ENCODE results near the gene NFYC.
"Not testable (repeated sequence)": the region's sequence is repeated elsewhere in the genome, so short reads cannot be mapped to it uniquely, and the experiment has no call there.

Gene NFYC

GRCh38 chr1:40717065-40717464, 25.6 kb downstream of the NFYC start:
- in situ Hi-C loops (cut with MboI; ENCODE audit: low pct_unique_long_range_greater_than_20kb, low sequenced_read_pairs, unreplicated experiment): no loop called here
- TF ChIP-seq, protein P1, sequence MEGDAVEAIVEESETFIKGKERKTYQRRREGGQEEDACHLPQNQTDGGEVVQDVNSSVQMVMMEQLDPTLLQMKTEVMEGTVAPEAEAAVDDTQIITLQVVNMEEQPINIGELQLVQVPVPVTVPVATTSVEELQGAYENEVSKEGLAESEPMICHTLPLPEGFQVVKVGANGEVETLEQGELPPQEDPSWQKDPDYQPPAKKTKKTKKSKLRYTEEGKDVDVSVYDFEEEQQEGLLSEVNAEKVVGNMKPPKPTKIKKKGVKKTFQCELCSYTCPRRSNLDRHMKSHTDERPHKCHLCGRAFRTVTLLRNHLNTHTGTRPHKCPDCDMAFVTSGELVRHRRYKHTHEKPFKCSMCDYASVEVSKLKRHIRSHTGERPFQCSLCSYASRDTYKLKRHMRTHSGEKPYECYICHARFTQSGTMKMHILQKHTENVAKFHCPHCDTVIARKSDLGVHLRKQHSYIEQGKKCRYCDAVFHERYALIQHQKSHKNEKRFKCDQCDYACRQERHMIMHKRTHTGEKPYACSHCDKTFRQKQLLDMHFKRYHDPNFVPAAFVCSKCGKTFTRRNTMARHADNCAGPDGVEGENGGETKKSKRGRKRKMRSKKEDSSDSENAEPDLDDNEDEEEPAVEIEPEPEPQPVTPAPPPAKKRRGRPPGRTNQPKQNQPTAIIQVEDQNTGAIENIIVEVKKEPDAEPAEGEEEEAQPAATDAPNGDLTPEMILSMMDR (IDR thresholded peaks at IDR 0.05; ENCODE audit: extremely low read depth, insufficient read depth, missing control alignments): no peak
- no peak for DNase-seq (ENCODE audit: low spot score)

GRCh38 chr1:40717955-40718354, 26.5 kb downstream of the NFYC start:
- TF ChIP-seq, protein P1 (IDR thresholded peaks at IDR 0.05; ENCODE audit: extremely low read depth, insufficient read depth, missing control alignments): no peak
- no peak for DNase-seq (ENCODE audit: low spot score)
- in situ Hi-C loops (cut with MboI; ENCODE audit: low pct_unique_long_range_greater_than_20kb, low sequenced_read_pairs, unreplicated experiment): no loop called here

GRCh38 chr1:40720493-40720892, 29.0 kb downstream of the NFYC start:
- DNase-seq (ENCODE audit: low spot score): no peak
- in situ Hi-C loops (cut with MboI; ENCODE audit: low pct_unique_long_range_greater_than_20kb, low sequenced_read_pairs, unreplicated experiment): no loop called here
- TF ChIP-seq, protein P1 (IDR thresholded peaks at IDR 0.05; ENCODE audit: extremely low read depth, insufficient read depth, missing control alignments): no peak

DNA sequence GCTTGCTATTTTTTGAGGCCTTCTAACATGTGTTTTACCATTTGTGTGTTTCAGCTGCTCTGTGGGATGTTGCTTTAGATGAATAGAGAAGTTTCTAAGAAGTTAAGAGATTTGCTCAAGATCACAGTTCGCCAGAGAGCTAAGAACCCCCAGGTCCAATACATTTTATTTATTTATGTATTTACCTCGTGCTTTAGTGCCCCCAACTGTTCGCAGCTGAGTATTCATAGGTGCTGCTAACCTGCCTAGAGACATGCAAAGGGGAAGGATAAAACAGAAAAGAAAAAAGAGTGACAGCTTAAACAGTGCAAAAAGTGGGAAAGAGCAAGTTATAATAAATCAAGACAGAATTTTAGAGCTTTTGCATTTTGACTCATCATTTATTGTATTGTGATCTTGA, 31.1 kb downstream of the NFYC start:
- DNase-seq (ENCODE audit: low spot score): no peak
- in situ Hi-C loops (cut with MboI; ENCODE audit: low pct_unique_long_range_greater_than_20kb, low sequenced_read_pairs, unreplicated experiment): no loop called here
- TF ChIP-seq, protein P1 (IDR thresholded peaks at IDR 0.05; ENCODE audit: extremely low read depth, insufficient read depth, missing control alignments): peak; percentile 40

GRCh38 chr1:40723196-40723955, 31.9 kb downstream of the NFYC start:
- in situ Hi-C loops (cut with MboI; ENCODE audit: low pct_unique_long_range_greater_than_20kb, low sequenced_read_pairs, unreplicated experiment): no loop called here
- DNase-seq (ENCODE audit: low spot score): no peak
- TF ChIP-seq, protein P1 (IDR thresholded peaks at IDR 0.05; ENCODE audit: extremely low read depth, insufficient read depth, missing control alignments): no peak

DNA sequence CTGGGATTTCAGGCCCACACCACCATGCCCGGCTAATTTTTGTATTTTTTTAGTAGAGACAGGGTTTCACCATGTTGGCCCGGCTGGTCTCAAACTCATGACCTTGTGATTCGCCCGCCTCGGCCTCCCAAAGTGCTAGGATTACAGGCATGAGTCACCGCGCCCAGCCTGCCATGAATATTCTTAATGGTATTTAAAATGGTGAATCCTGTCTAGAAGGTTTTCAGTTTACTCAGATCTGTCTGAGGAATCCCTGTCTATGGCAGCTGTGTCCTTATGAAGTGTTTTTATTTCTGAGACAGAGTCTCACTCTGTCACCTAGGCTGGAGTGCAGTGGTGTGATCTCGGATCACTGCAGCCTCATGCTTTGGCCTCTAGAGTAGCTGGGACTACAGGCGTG, 36.2 kb downstream of the NFYC start:
- in situ Hi-C loops (cut with MboI; ENCODE audit: low pct_unique_long_range_greater_than_20kb, low sequenced_read_pairs, unreplicated experiment); DNase-seq (ENCODE audit: low spot score): not testable (repeated sequence)

- in situ Hi-C loops (cut with MboI; ENCODE audit: low pct_unique_long_range_greater_than_20kb, low sequenced_read_pairs, unreplicated experiment); DNase-seq (ENCODE audit: low spot score): not testable (repeated sequence)
Measured at GRCh38 chr1:40729316-40729862, 37.9 kb downstream of the NFYC start.

Data from GM13977 (cell line).